HG03460 (cell line): ENCODE data around the gene IKZF1.

Experiments used
- ATAC-seq: cut with Tn5 transposase; IDR thresholded peaks from one replicate; pipeline ENCODE4 v1.9.1; 2021; ENCODE audit not compliant: unreplicated experiment

The IKZF1 gene

DNA sequence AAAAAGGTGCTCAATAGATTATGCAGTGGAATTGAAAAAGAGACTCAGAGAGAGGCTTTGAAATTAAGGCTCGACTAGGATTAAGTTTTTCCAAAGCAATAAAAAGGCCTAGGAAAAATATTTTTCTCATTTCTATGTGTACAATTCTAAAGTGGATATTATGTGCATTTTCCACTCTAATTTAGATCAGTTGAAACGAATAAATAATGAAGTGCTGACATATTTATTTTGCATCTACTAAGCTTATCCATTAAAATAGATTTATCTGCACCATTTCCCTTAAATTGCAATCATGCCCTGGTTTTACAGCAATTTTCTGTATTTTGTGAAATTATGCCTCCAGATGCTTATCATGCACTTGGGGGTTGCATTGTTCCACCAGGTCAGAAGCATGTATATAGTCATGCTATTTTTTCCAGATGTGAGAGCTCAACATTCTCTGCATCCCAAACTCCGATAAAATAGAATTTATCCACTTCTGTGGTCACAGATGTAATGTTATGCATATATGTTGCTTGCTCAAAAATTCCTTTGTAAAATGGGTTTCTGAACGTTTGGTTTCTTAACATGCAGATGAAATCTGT lies 127.3 kb downstream of the IKZF1 start:
- ATAC-seq: no peak

DNA sequence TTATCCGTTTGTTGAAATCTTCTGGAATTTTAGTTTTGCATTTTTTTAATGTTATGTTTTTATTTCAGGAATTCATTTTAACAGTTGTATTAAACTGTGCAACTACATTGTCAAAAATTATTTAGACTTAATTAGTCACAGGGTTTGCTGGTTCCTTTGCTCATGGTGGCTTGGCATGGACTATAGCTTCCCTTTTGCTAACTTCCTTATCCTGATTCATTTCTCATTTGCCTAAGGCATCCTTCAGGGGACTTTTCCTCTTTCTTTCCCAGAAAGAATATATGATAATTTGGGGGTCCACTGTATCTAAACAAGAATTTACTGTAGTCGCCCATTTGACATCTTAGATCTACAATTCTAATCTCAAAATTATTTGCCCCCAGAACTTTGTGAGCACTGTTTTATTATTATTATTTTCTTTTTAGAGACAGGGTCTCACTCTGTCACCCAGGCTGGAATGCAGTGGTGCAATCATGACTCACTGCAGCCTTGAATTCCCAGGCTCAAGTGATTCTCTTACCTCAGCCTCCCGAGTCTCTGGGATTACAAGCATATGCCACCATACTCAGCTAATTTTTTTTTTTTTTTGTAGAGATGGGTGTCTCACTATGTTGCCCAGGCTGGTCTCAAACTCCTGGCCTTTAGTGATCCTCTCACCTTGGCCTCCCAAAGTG lies 131.8 kb downstream of the IKZF1 start:
- ATAC-seq: no peak

- ATAC-seq: peak; percentile 23
Measured at GRCh38 chr7:50446542-50446960, 142.0 kb downstream of the IKZF1 start.

DNA sequence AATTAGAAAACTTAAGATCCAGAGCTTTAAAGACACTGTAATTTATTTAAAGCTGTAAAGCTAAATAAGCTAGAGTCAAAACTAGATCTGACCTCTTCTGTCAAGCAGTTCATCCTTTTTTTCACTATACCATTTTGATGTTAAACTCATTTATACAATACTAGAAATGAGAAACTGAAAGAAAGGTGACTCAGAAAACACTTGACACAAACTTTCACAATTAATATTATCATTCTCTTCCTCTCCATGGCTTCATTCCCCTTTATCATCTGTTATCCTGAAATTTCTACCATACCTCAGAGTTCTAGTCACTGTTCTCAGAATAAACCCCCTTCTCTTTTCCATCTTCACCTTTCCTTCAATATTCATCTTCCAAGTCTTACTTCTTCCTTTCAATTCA lies 144.3 kb downstream of the IKZF1 start:
- ATAC-seq: peak; percentile 26

DNA sequence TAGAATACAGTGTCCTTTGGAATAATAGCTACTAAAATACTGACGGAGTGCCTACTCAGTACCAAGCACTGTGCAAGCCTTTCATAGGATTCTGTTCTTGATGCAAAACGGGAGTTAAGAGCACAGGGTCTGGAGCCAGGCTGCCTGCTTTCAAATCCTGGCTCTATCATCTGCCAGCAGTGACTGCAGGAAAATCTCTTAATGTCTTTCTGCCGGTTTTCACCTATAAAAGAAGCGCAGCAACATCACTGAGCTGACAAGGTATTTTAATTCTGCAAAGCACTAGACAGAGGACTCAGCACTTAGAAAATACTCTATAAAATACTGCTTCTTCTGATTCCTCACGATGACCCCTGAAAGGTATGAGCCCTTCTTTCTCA lies 145.0 kb downstream of the IKZF1 start:
- no peak for ATAC-seq

DNA sequence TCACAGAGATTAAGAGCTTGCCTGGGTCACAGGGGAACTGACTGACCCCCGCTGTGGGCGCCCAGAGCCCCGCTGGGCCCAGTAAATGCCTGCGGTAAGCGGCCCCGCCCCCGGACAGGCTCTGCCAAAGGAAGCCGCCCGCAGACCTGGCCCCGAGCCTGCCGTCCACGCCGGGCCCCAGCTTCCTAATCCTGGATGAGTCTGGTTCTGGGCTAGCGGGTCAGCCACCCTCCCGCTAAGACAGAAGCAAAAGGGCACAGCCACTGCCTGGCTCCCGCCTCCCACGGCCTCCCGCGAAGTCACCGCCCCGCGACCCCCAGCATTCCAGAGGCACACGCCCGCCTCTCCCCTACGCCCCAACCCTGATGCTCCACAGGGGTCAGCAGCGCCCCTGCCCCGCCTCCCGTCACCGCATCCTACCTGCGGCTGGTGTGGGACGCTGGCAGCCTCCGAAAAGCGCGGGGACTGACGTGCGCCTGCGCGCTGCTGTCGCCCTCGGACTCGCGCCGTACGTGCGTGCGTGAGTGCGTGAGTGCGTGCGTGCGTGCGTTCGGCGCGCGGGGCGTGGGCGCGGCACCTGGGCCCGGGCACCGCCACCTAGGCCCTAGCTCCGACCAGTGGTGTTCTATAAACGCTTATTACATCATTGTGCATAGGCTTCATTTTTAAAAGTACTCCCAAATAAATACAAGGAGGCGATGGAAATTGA lies 145.5 kb downstream of the IKZF1 start, which contains the start of gene FIGNL1:
FIGNL1 (minus strand) TSS at position 470 of the 709 bp plus-strand sequence. CDS start 3,063 bp downstream, outside the sequence.
- peak; percentile 91 for ATAC-seq

DNA sequence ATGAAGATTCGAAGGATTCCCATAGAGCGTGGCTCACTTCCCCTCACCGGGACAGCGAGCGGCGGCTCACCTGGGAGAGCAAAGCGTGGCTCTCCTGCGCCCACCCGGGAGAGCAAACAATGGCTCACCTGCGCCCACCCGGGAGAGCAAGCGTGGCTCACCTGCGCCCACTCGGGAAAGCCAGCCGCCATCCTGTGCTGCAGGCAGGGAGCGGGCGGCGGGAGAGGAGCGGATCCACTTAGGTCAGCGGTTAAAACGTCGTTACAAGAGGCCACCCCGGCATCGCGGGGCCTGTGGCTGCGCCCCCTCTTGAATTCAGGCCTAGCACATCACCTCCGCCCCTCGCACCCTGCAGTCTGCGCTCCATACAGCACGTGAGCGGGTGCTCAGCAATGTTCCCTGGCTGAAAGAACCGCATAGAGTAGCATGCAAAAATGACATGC lies 146.1 kb downstream of the IKZF1 start:
- peak; percentile 2 for ATAC-seq
